Right atrium auricular region (tissue), 2 donors: Measurements from ENCODE around the gene C19orf12. TPM values are rescaled to one million over a fixed set of nuclear protein-coding genes. Genes with fewer than 3 reads are reported as not detected.

Experiments used
- DNase-seq: peaks from one replicate; pipeline ENCODE4 v3.0.0-alpha.2; 2019; ENCODE audit warnings: low spot score
- H3K27ac ChIP-seq, 2 donors: fragments of 200-600 bp; sonication (generic); 1 replicate in 1 of 2; 2 replicates in 1 of 2; pipeline ENCODE4 v1.5.1; 2016 to 2019
- H3K27me3 ChIP-seq, 2 donors: fragments of 200-600 bp; sonication (generic); one replicate each; pipeline versions ENCODE4 v1.5.1 to v1.6.0; 2017 to 2019
- H3K36me3 ChIP-seq: fragments of 200-600 bp; sonication (generic); one replicate; pipeline ENCODE4 v1.5.1; 2016
- H3K4me1 ChIP-seq, 2 donors: fragments of 200-600 bp; sonication (generic); one replicate each; pipeline versions ENCODE4 v1.5.1 to v1.6.0; 2017 to 2019
- H3K4me3 ChIP-seq, 2 donors: fragments of 200-600 bp; sonication (generic); 1 replicate in 1 of 2; 2 replicates in 1 of 2; pipeline ENCODE4 v1.5.1; 2017 to 2019; ENCODE audit warnings: mild to moderate bottlenecking in 1 of 2, moderate library complexity in 1 of 2
- H3K9me3 ChIP-seq, 2 donors: fragments of 200-600 bp; sonication (generic); one replicate each; pipeline ENCODE4 v1.5.1; 2019
- total RNA-seq, 2 donors: library from RNA; depleted of rRNA; stranded (reverse); fragments of >200 nt; gene quantifications; one replicate each; pipeline ENCODE4 v1.1.0, GENCODE V29; 2016
- TF ChIP-seq, protein P1 (sequence below), 2 donors: fragments of 200-600 bp; sonication (generic); IDR thresholded peaks; one replicate each; pipeline ENCODE4 v1.5.1; 2019; ENCODE audit warnings: antibody characterized with exemption in 2 of 2

The C19orf12 gene
- total RNA-seq, 2 donors from 2014 or later, result 47.9 to 61.4 TPM

DNA sequence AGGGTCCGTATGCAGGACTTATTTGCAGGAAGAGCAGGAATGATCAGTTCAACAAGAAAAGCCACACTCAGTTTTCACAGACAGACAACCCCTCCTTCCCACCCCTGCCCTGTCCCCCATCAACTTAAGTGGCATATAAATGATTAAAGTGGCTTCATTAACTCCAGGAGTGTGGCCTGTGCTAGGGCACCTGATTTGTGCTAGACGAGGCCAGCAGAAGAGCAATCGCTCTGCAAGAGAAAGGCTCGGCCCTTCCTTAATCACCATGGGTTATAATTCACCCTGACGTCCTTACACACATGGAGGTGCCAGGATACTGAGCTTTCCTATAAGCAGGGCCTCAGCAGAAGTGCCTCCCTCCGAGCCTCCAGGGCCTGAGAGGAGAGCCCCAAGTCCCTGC lies 14.6 kb downstream of the C19orf12 start:
- Histone ChIP-seq H3K9me3 (no peaks in the 10 kb centered on the region), H3K4me1 (no peaks in the 10 kb centered on the region), H3K27ac (no peak overlapping the region), H3K4me3 (no peak overlapping the region), H3K36me3 (peaks cover 32% of the 10 kb centered on the region), H3K27me3 (no peaks in the 10 kb centered on the region)
- no peak for DNase-seq
- TF ChIP-seq, protein P1, sequence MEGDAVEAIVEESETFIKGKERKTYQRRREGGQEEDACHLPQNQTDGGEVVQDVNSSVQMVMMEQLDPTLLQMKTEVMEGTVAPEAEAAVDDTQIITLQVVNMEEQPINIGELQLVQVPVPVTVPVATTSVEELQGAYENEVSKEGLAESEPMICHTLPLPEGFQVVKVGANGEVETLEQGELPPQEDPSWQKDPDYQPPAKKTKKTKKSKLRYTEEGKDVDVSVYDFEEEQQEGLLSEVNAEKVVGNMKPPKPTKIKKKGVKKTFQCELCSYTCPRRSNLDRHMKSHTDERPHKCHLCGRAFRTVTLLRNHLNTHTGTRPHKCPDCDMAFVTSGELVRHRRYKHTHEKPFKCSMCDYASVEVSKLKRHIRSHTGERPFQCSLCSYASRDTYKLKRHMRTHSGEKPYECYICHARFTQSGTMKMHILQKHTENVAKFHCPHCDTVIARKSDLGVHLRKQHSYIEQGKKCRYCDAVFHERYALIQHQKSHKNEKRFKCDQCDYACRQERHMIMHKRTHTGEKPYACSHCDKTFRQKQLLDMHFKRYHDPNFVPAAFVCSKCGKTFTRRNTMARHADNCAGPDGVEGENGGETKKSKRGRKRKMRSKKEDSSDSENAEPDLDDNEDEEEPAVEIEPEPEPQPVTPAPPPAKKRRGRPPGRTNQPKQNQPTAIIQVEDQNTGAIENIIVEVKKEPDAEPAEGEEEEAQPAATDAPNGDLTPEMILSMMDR (IDR thresholded peaks at IDR 0.05), result no peak

DNA sequence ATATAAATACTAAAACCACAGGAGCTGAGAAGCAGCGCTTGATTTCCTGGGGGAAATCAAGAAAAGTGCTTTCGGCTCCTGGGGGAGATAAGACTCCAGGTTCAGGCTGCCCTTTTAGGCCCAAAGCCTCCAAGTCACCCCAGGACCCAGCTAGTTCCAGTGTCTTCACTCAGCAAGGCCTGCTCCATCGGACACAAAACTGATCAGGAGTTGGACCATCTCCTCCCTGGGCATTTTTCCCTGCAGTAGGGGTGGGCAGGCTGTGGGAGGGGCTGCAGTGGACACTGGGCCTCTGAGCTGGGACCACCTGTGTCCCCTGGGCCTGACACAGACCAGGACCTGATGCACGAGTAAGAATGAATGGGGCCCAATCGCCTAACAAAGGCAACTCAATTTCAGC lies 15.2 kb downstream of the C19orf12 start:
- Histone ChIP-seq H3K4me3 (no peak overlapping the region), H3K9me3 (no peaks in the 10 kb centered on the region), H3K36me3 (peaks cover 30% of the 10 kb centered on the region), H3K27me3 (no peaks in the 10 kb centered on the region), H3K27ac (no peak overlapping the region), H3K4me1 (peaks cover 0 to 2% of the 10 kb centered on the region in 2 donors)
- TF ChIP-seq, protein P1 (IDR thresholded peaks at IDR 0.05), result no peak
- no peak for DNase-seq

DNA sequence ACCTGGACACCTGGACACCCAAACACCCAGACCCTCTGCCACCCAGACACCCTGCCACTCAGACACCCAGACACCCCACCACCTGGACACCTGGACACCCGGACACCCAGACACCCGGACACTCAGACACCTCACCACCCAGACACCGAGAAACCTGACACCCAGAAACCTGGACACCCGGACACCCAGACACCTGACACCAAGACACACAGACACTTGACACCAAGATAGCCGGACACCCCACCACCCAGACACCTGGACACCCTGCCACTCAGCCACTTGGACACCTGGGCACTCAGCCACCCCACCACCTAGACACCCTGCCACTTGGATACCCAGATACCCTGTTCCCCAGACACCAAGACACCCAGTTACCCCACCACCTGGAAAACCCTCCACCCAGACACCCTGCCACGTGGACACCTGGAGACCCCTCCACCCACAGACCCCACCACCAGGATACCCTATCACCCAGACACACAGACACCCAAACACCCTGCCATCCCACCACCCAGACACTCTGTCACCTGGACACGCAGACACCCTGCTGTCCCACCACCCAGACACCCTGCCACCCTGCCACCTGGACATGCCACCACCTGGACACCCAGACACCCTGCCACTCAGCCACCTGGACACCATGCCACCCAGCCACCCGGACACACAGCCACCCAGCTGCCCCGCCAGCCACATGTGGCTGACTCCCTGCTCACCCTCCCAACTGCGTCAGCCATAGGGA lies 17.4 kb downstream of the C19orf12 start:
- DNase-seq, result no peak
- TF ChIP-seq, protein P1 (IDR thresholded peaks at IDR 0.05), result no peak
- peaks cover 16% of the 10 kb centered on the region for H3K36me3 ChIP-seq

DNA sequence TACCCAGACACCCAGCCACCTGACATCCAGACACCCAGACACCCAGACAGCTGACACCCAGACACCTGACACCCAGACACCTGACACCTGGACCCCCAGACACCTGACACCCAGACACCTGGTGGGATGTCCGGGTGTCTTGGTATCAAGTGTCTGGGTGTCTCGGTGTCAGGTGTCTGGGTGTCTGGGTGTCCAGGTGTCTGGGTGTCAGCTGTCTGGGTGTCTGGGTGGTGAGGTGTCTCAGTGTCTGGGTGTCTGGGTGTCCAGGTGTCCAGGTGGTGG lies 18.6 kb downstream of the C19orf12 start:
- no peak overlapping the region for H3K27ac ChIP-seq
- TF ChIP-seq, protein P1 (IDR thresholded peaks at IDR 0.05), result no peak
- DNase-seq, result no peak
- peaks cover 0 to 9% of the 10 kb centered on the region in 2 donors for H3K4me1 ChIP-seq
- H3K36me3 ChIP-seq, result peaks cover 4% of the 10 kb centered on the region
- no peak overlapping the region for H3K4me3 ChIP-seq
- H3K9me3 ChIP-seq, result no peaks in the 10 kb centered on the region
- H3K27me3 ChIP-seq, result no peaks in the 10 kb centered on the region

More for the DNA sequence above, 17.4 kb downstream of the C19orf12 start:
- H3K4me1 ChIP-seq, result peaks cover 0 to 9% of the 10 kb centered on the region in 2 donors
- no peaks in the 10 kb centered on the region for H3K27me3 ChIP-seq
- no peak overlapping the region for H3K4me3 ChIP-seq
- H3K9me3 ChIP-seq, result no peaks in the 10 kb centered on the region
- no peak overlapping the region for H3K27ac ChIP-seq

- H3K27me3 ChIP-seq, result no peaks in the 10 kb centered on the region
- no peak overlapping the region for H3K4me3 ChIP-seq
- peaks cover 0 to 9% of the 10 kb centered on the region in 2 donors for H3K4me1 ChIP-seq
- no peaks in the 10 kb centered on the region for H3K36me3 ChIP-seq
- TF ChIP-seq, protein P1 (IDR thresholded peaks at IDR 0.05), result no peak
- H3K27ac ChIP-seq, result no peak overlapping the region
- H3K9me3 ChIP-seq, result no peaks in the 10 kb centered on the region
- no peak for DNase-seq
Measured at GRCh38 chr19:29695765-29696564, 19.1 kb downstream of the C19orf12 start.
